Left lung (tissue), 10 donors: ENCODE results near the gene RAB14. TPM values are rescaled to one million over a fixed set of nuclear protein-coding genes. Genes with fewer than 3 reads are reported as not detected.
"Not testable (repeated sequence)": the region's sequence is repeated elsewhere in the genome, so short reads cannot be mapped to it uniquely, and the experiment has no call there.

Source experiments
- ATAC-seq: fragments of 200-7000 bp; cut with Tn5 transposase; one replicate; pipeline ENCODE4 v1.9.1; 2020; ENCODE audit warnings: moderate library complexity
- DNase-seq, 4 donors: peaks; one replicate each; pipeline ENCODE4 v3.0.0-alpha.2; 2013 to 2020
- H3K27ac ChIP-seq, 2 donors: fragments of 200-600 bp; sonication (generic) in 1 of 2; one replicate each; pipeline versions ENCODE4 v1.5.0 to v1.8.0; 2020 to 2021
- H3K27me3 ChIP-seq, 2 donors: fragments of 200-600 bp; sonication (generic) in 1 of 2; one replicate each; pipeline versions ENCODE4 v1.5.0 to v1.8.0; 2020 to 2021
- H3K36me3 ChIP-seq, 2 donors: fragments of 200-600 bp; sonication (generic) in 1 of 2; one replicate each; pipeline versions ENCODE4 v1.5.0 to v1.8.0; 2020 to 2021
- H3K4me1 ChIP-seq, 2 donors: fragments of 200-600 bp; one replicate each; pipeline ENCODE4 v1.8.0; 2021
- H3K4me3 ChIP-seq, 2 donors: fragments of 200-600 bp; sonication (generic) in 1 of 2; one replicate each; pipeline versions ENCODE4 v1.5.0 to v1.8.0; 2020 to 2021; ENCODE audit warnings: mild to moderate bottlenecking in 1 of 2
- H3K9me3 ChIP-seq, 2 donors: fragments of 200-600 bp; sonication (generic) in 1 of 2; one replicate each; pipeline versions ENCODE4 v1.5.0 to v1.8.0; 2020 to 2021
- CTCF ChIP-seq, 2 donors: fragments of 200-600 bp; sonication (generic) in 1 of 2; IDR thresholded peaks; one replicate each; pipeline versions ENCODE4 v1.5.0 to v1.8.0; 2021; ENCODE audit warnings: antibody characterized with exemption in 2 of 2
- intact Hi-C, 2 donors: fragments of 100-400 bp; cut with DNase I; formaldehyde crosslinking; loops; one replicate each; pipeline versions ENCODE4 v1.11.2 to v1.14.2; 2022
- polyA plus RNA-seq, 6 donors: library from polyadenylated mRNA; unstranded; fragments of 120-200 nt; gene quantifications; one replicate each; pipeline ENCODE4 v1.2.1, GENCODE V29; 2013; ENCODE audit not compliant: insufficient read length in 6 of 6
- total RNA-seq, 2 donors: library from RNA; stranded (reverse); fragmentation: NEBNext Ultra II Directional; extraction: Animal tissue kit (Norgen Biotek cat#: 25700); gene quantifications; one replicate each; pipeline ENCODE4 v1.2.1, GENCODE V29; 2021
- donor health status: DM: no; HTN: yes; CAD: no.
- donor health status: DM: no; HTN: no; CAD: no.

RAB14 gene
- total and polyA plus RNA-seq, 8 donors = 81.0 to 111 (median 89.5) TPM

GRCh38 chr9:121183666-121184423, 17.8 kb downstream of the RAB14 start:
- peak overlapping the region in 1 of 2 donors; percentile 9 for H3K27ac ChIP-seq
- TF ChIP-seq CTCF (IDR thresholded peaks at IDR 0.05) = no peak

GRCh38 chr9:121182989-121183388, 18.7 kb downstream of the RAB14 start:
- Histone ChIP-seq H3K4me3 (no peak overlapping the region), H3K4me1 (peaks cover 8 to 63% of the 10 kb centered on the region in 2 donors), H3K27me3 (no peaks in the 10 kb centered on the region), H3K27ac (peak overlapping the region in 1 of 2 donors; percentile 9), H3K36me3 (peaks cover 0 to 51% of the 10 kb centered on the region in 2 donors), H3K9me3 (no peaks in the 10 kb centered on the region)
- intact Hi-C loops = no loop called here
- DNase-seq (no peak), ATAC-seq (peak; percentile 13)
- no peak for TF ChIP-seq CTCF (IDR thresholded peaks at IDR 0.05)

More at GRCh38 chr9:121183666-121184423, 17.8 kb downstream of the RAB14 start:
- no peak for ATAC-seq
- no peaks in the 10 kb centered on the region for H3K9me3 ChIP-seq
- DNase-seq = no peak
- intact Hi-C loops = no loop called here
- H3K4me3 ChIP-seq = no peak overlapping the region
- peaks cover 8 to 66% of the 10 kb centered on the region in 2 donors for H3K4me1 ChIP-seq
- H3K36me3 ChIP-seq = peaks cover 0 to 43% of the 10 kb centered on the region in 2 donors
- H3K27me3 ChIP-seq = no peaks in the 10 kb centered on the region

DNA sequence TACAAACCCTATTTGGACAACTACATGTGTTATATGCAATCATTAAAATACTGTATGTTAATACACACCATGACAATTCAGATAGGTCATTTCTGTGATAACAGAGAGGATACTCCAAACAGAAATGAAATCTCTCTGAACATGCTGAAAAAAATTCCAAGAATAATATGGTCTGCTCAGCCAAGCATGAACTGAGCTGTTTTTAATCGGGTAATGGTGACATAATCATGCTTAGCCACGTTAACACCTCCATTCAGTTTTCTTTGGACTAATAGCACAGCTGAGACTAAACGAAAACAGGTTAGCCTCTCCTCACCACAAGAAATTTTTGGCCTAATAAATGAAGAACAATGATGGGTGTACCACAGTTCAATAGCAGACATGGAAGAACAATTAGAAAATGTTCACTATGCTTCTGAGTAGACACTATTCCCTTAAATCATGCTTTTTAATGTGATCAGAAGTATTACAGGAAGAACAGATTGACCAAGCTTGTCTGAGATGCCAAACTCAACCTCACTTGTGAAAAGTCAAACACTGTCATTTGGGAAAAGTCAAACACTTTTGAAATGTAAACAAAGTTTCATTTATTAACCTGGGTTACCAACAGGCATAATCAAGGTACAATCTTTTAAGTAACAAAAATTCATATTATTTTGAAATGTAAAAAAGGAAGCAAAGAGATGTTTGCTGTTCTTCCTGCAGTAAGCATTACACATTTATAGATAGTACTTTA, 19.4 kb downstream of the RAB14 start:
- no peak for TF ChIP-seq CTCF (IDR thresholded peaks at IDR 0.05)
- intact Hi-C loops = no loop called here
- Histone ChIP-seq H3K4me1 (peaks cover 8 to 56% of the 10 kb centered on the region in 2 donors), H3K36me3 (peaks cover 0 to 56% of the 10 kb centered on the region in 2 donors), H3K27me3 (no peaks in the 10 kb centered on the region), H3K9me3 (no peaks in the 10 kb centered on the region), H3K4me3 (no peak overlapping the region), H3K27ac (no peak overlapping the region)
- ATAC-seq = peak; percentile 56
- no peak for DNase-seq

GRCh38 chr9:121179930-121180681, 21.6 kb downstream of the RAB14 start:
- Histone ChIP-seq H3K27ac (no peak overlapping the region), H3K4me3 (no peak overlapping the region)

GRCh38 chr9:121179373-121179721, 22.3 kb downstream of the RAB14 start:
- DNase-seq, ATAC-seq, intact Hi-C loops, H3K27me3 ChIP-seq, H3K27ac ChIP-seq, H3K4me3 ChIP-seq, H3K9me3 ChIP-seq: not testable (repeated sequence)
- H3K36me3 ChIP-seq = peaks cover 0 to 78% of the 10 kb centered on the region in 2 donors
- peaks cover 8 to 33% of the 10 kb centered on the region in 2 donors for H3K4me1 ChIP-seq

More at GRCh38 chr9:121179930-121180681, 21.6 kb downstream of the RAB14 start:
- DNase-seq (no peak), ATAC-seq (no peak)
- Histone ChIP-seq H3K27me3 (no peaks in the 10 kb centered on the region), H3K9me3 (no peaks in the 10 kb centered on the region), H3K4me1 (peaks cover 8 to 41% of the 10 kb centered on the region in 2 donors), H3K36me3 (peaks cover 0 to 70% of the 10 kb centered on the region in 2 donors)
- intact Hi-C loops = no loop called here
- no peak for TF ChIP-seq CTCF (IDR thresholded peaks at IDR 0.05)
